Measurements from ENCODE around the gene CPT1A.

The CPT1A gene

DNA sequence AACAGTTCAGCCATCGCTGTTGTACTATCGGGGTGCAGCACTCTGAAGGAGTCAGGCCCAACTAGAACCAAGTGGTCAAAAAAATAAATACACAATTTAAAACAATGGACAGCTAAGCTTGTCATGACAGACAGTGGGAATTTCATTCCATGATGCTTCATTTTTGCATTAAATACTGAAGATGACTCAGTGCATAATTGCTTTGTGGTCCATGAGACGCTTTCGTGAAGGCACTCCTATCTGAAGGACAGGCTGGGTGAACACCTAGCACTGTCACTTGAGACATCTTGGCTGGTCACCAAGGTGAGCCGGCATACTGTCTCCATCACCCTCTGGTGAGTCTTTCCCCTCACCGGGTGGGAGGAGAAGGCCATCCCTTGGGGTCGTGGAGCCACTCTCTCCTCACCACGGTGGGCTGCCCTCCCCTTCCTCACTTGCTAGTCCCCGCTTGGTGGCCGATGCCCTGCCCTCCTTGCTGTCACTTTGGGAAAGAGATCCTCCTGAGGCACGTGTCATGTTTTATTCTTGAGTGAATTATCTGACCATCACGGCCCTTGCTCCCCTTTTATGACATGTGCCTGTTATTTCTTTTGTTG is 85.4 kb downstream of the CPT1A start:
- DNase-seq: no peak

DNA sequence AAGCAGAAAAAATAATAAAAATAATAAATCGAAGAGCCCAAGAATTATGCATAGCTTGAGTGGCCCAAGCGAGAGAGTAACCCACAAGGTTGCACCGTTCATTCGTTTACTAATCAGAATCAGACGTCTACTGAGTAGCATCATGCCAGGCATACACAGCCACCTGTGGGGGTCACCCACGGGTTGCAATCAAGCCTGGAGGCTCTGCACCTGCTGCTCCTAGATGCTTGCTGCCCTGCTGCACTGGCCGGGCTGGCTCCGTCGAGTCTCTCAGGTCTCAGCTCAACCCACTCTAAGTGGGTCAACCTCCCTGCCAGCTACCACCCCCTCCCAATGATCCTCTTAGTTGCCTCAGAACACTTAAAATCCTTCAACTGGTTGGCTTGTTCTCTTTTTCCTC is 88.4 kb downstream of the CPT1A start:
- DNase-seq: no peak

GRCh38 chr11:68751331-68751856 is 90.3 kb downstream of the CPT1A start, which contains the start of gene TESMIN:
TSS of gene TESMIN (minus strand) at chr11:68751520. CDS start at chr11:68750660, 860 bp downstream.
- peak; percentile 63 for DNase-seq

GRCh38 chr11:68751004-68751325 is 90.8 kb downstream of the CPT1A start:
- no peak for DNase-seq

DNA sequence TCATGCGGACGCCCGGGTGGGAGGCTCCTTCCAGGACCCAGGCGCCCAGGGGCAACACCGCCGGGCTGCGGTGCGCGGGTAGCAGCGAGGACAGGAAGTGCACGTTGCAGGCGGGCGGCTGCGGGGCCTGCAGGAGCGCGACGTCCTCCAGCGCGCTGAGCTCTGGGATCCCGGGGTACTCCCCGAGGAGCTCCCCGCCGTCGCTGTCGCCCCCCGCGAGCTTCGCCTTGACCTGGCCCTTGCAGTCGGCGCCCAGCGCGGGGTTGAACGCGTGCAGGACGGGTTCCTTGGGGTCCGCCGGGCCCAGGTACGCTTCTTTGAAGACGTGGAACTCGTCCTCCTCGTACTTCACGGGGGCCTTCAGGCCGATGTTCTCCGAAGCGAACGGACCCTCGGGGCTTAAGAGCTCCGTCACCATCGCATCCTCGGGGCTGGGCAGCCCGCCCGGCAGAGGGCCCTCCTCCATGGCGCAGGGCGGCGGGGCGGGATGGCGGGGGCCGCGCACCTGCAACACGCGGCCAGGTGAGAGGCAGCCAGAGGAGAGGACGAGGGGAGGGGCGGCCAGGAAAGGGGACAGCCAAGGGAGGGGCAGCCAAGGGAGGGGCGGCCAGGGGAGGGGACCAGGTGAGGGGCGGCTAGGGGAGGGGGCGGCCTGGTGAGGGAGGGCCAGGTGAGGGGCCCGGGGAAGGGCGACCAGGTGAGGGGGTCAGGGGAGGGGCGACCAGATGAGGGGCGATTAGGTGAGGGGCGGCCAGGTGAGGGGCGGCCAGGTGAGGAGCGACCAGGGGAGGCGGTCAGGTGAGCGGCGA is 91.3 kb downstream of the CPT1A start:
- no peak for DNase-seq

DNA sequence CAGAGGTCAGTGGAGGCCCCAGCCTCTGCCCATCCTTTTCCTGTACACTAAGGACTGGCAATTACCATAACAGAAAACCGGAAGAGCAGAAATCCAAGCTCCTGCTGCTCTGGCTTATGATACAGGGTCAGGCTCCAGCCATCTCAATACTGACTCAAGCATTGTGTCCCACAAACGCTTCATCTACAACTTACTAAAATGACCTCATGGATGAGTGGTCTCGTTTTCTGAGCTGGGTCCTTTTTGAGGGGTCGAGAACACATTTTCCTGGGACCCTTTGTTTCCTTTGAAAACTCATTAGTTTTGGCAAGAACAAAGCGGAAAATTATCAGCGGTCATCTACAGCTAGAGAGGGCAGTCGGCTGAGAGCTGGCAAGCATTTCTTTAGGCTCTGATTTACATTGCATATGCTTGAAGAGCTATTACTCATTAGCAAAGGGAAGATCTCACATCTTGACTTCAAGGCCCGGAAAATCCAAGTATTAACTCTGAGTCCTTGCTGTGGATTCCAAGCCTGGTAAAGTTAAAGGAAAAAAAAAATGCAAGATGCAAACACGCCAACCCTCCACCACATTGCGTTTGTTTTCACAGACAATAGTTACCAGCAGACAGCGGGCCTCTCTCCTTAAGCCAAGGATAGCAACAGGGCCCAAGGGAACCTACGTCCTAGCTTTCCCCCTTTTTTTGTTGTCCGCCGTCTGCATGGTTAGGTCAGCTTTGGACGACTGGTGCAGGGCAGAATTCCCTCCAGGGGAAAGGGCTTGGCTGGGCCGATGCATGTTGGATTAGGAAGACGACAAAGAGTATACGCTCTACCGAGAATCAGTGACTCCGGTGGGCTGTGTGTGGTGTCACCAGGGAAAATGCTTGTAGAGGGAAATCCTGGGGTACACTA is 92.2 kb downstream of the CPT1A start:
- DNase-seq: peak; percentile 13

DNA sequence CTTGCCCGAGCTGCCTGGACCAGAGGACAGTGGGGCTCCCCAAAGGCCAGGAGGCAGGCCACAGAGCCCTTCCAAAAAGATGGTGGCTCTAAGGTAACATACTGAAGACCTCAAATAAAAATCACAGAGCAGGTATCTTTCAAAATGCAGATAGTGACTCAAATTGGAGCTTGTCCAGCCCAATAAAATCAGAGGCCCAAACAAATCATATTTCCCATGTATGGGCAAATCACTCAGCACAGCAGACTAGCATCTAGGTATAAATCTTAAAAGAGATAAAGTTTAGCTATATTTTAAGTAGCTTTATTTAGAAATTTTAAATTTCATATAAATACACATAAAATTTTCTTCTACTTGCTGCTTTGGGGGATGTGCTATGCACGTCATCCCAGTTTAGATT is 93.7 kb downstream of the CPT1A start:
- DNase-seq: no peak

GRCh38 chr11:68743539-68743938 is 98.2 kb downstream of the CPT1A start:
- DNase-seq: no peak

GRCh38 chr11:68741463-68741862 is 100.3 kb downstream of the CPT1A start:
- DNase-seq: peak; percentile 65

DNA sequence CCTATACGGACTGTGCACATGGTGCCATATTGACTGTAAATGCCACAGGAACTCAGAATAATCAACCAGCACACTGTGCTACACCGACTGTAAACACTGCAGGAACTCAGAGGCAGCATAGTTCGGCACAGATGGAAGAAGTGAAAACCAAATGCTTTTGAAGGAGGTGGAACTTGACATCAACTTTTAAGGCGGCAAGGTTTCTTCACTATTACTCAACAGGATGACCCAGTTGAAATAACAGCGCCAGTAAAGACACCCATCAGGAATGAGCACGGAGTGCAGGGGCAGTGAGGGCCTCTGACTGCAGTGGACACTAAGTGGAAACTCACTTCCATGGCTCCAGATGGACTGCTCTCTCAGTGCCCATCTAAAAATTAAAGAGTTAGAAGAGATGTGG is 106.1 kb downstream of the CPT1A start:
- DNase-seq: no peak

DNA sequence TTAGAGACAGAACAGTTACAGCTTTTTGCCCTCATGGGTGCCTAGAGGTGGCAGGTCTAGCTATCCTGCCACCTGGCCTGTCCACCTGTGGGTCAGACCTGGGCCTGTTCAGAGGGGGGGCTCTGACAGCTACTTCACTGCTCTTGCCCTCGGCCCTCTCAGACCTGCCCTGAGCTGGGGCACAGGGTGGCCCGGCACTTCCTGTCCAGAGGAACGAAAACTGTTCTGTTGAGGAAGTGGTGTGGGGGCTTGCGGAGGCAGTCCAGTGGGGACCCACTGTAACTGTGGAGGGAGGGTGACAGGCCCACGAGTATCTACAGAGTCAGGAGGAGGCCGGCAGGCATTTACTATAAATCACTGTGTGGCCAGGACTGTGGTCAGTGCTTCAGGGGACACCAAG is 106.6 kb downstream of the CPT1A start:
- DNase-seq: no peak

DNA sequence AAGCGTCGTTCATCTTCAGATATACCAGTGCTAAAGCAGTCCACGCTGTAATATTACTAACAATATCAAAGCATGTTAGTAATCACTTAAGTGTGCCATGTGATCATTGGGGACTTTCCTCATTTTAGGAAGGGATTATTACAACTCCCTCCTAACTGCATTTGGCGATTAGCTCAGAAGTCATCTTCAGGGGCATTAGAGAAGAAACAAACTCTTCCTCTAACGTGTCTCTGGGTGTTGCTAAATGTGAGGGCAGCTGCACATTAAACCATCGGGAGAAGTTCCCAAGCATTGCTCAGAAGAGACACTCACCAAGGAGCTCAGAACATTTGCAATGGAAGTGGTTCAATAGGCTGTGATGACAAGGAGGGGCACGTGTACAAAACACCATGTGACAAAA is 107.6 kb downstream of the CPT1A start:
- DNase-seq: no peak

DNA sequence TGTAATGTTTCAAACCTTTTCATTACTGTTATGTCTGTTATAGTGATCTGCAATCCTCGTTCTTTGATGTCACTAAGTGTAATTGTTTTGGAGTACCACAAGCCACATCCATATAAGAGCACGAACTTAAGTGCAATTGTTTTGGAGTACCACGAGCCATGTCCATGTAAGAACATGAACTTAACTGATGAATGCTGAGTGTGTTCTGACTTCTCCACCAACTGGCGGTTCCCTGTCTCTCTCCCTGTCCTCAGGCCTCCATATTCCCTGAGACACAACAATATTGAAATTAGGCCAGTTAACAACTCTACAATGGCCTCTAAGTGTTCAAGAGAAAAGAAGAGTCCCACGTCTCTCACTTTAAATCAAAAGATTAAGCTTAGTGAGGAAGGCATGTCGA is 113.9 kb downstream of the CPT1A start:
- DNase-seq: no peak

GRCh38 chr11:68724293-68724692 is 117.4 kb downstream of the CPT1A start:
- DNase-seq: no peak

DNA sequence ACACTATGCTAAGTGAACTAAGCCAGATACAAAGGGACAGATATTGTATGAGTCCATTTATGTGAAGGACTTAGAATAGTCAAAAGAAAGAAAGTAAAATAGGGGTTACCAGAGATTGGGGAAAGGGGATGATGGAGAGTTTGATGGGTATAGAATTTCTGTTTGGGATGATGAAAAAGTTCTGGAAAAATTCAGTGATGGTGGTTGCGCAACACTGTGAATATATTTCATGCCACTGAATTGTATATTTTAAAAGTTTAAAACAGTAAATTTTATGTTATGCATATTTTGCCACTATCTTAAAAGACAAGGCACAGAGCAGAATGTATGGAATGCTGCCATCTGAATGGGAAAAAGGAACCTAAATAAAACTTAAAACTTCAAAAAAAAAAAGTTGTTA is 119.6 kb downstream of the CPT1A start:
- DNase-seq: no peak

GRCh38 chr11:68721075-68721474 is 120.6 kb downstream of the CPT1A start:
- DNase-seq: no peak

DNA sequence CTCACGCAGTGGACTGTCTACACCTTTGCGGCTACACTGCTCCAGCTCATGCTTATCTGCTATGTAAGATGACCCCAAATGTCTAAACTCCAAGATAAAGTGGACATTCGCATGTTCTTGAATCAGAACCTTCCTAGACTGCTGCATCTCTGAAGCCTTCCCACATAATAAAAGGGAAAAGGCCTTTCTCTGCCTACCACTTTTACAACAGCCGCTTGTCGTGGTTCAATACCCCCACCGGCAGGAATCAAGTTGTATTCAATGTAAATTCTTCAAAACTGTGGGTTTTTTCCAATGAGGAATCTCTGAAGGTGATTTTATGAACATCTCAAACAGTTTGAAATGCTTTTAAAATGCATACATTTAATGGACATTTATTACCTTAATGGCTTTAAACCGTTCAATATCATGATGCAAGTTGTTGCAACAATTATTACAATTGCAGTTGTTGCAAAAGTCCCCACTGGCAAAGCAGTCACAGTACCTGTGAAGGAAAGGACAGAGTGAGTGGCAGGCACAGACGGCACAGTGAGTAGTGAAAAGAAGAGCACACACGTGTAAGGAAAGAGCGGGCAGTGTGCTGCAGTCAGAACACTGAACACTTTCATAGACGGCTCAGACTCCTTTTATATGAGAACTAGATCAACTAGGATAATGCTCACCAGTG is 126.1 kb downstream of the CPT1A start:
- no peak for DNase-seq

- no peak for DNase-seq
Observed at GRCh38 chr11:68714060-68714856, 127.5 kb downstream of the CPT1A start.

- no peak for DNase-seq
Observed at GRCh38 chr11:68711114-68711513, 130.6 kb downstream of the CPT1A start.

GRCh38 chr11:68710409-68710808 is 131.3 kb downstream of the CPT1A start:
- no peak for DNase-seq

DNA sequence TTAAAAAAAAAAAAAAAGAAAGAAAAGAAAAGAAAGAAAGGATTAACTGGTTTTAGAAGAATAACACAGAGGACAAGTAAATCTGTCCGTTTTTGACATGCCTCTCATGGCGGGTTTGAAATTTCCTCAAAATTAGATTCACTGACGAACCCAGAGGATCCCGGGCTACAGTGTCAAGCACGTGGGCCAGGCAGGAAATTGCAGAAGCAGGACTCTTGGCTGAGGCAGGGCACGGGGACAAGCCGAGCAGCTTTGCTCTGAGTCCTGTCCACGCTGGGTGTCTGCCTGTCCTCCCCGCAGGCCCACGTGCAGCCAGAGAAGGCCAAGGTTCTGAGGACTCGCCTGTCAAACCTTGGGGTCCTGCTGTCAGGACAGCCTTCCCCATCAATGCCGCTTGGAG is 132.7 kb downstream of the CPT1A start:
- DNase-seq: no peak

- no peak for DNase-seq
Observed at GRCh38 chr11:68707527-68707926, 134.2 kb downstream of the CPT1A start.
